GM19240 (cell line): Measurements from ENCODE around the gene NUMBL.
"Not testable (repeated sequence)": the region's sequence is repeated elsewhere in the genome, so short reads cannot be mapped to it uniquely, and the experiment has no call there.

Experiments used
- DNase-seq: peaks from one replicate; pipeline ENCODE4 v3.0.0; 2011; ENCODE audit warnings: low spot score; ENCODE audit not compliant: insufficient read length

NUMBL gene

DNA sequence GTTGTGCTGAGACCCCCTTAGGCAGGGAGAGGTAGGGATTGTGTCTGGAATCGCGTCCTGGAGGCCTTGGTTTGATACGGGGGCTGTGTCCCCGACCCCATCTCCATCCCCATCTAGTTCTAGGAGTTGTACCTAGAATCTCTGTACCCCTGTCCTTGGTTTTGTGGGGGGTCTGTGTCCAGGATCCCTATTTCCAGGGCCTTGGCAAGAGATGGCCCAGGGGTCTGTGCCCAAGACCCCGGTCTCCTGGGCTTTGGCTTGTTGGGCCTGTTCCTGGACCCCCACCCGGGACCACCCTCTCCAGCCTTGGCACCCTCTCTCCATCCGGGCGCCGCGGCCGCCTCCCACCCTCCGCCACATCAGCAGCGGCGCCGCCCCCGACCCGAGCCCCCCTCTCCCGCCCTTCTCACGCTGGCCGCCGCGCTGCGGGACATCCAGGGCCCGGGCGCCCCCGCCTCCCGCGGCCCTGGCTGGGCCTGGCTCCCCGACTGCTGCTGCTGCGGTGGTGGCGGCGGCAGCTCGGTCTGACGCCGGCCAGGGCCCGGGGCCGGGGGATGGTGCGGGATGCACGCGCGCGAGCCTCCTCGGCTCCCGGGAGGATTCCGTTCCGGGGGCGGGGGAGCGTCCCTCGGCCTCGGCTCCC lies at the start of gene NUMBL:
TSS of gene NUMBL (minus strand) at position 602 of the 643 bp plus-strand sequence. CDS start at position 434, 168 bp downstream.
- no peak for DNase-seq

DNA sequence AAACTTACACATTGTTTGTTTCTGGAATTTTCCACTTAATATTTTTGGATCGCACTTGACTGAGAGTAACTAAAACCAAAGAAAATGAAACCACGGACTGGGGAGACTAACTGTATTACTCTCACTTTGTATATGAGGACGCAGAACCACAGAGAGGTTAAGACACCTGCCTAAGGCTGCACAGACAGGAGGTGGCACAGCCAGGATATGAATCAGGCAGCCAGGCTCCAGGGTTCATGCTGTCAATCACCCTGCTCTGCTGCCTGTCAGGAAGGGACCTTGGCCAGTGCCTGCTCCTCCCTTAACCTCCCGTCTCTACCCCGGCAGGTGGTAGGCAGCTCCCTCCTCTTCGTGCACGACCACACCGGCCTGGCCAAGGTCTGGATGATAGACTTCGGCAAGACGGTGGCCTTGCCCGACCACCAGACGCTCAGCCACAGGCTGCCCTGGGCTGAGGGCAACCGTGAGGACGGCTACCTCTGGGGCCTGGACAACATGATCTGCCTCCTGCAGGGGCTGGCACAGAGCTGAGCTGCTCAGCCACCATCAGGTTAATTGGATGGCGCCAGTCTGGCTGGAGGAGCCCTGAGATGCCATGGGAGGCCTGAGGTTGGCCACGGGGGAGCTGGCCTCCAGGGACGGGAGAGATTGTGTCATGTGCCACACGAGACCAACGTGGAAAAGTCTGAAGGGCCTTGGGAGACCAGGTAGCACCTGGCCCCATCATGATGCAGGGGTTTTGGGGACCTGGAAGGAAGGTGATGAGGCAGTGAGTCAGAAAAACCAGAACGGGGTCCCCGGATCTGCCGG lies 48.8 kb upstream of the NUMBL start:
- no peak for DNase-seq

DNA sequence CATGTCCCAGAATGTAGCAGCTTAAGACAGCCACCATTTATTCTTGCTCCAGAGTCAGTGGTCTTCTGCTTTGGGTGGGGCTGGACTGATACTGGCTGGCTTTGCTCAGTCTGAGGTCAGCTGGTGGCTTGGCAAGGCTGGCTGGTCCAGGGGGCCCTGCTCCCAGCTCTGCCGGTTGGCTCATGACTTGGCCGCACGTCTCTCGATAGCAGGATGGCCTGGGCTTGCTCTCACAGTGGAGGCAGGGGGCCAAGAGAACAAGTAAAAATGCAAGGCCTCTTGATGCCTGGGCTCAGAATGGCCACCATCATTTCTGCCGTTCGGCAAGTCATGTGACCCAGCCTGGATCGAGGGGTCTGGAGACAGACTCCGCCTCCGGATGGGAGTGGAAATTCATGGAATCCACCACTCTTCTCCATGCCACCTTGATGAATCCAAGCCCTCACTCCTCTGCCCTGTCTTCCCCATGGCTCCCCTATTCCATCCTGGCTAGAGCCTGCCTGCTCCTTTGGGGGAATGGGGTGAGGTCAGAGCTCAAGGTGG lies 46.7 kb upstream of the NUMBL start:
- DNase-seq = no peak

DNA sequence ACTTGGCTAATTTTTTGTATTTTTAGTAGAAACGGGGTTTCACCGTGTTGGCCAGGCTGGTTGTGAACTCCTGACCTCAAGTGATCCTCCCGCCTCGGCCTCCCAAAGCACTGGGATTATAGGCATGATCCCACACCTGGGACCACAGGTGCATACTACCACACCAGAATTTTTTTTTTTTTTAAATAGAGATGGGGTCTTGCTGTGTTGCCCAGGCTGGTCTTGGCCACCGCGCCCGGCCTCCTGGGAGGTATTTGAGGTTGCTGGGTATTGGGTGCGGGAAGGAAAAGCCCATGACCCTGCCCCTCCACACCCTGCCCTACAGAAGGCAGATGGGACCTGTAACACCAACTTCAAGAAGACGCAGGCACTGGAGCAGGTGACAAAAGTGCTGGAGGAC lies 46.2 kb upstream of the NUMBL start:
- no peak for DNase-seq

DNA sequence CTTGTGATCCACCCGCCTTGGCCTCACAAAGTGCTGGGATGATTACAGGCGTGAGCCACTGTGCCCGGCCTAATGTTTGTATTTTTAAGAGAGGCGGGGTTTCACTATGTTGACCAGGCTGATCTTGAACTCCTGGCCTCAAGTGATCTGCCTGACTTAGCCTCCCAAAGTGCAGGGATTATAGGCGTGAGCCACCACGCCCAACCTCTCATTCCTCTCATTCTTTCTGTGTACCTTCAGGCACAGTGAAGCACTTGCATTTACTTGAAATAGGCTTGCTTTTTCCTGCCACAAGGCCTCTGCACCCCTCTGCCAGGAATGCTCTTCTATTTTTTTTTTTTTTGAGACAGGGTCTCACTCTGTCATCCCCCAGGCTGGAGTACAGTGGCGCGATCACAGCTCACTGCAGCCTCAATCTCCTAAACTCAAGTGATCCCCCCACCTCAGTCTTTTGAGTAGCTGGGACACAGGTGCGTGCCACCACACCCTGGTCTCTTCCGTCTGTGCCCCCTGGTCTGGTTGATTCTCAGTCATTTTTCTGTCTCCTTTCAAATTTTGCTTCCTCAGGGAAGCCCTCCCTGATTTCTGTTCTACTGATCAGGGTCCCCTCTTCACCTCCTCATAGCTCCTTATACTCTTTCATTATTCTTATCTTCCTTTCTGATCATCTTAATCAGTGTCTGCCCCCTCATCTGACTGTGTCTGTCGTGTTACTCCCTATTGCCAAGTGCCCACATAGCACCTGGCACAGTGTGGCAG lies 44.7 kb upstream of the NUMBL start:
- no peak for DNase-seq

DNA sequence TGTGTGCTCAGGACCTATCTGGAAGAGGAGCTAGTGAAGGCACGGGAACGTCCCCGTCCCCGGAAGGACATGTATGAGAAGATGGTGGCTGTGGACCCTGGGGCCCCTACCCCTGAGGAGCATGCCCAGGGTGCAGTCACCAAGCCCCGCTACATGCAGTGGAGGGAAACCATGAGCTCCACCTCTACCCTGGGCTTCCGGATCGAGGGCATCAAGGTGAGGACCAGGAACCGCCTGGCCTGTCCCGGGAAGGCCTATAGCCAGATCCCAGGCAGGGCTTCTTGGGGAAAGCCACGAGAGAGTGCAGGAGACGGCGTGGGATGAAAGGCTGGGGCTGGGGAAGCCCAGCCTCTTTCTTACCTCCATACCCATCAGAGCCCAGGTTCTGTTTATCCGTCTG lies 42.7 kb upstream of the NUMBL start:
- no peak for DNase-seq

DNA sequence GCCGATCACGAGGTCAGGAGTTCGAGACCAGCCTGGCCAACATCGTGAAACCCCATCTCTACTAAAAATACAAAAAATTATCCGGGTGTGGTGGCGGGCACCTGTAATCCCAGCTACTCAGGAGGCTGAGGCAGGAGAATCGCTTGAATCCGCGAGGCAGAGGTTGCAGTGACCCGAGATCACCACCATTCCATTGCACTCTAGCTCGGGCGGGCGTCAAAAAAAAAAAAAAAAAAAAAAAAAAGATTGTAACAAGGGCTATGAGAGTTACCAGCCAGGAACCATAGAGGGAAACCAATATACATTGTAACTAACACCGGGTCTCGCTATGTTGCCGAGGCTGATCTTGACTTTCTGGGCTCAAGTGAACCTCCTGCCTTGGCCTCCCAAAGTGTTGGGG lies 41.9 kb upstream of the NUMBL start:
- DNase-seq = not testable (repeated sequence)

DNA sequence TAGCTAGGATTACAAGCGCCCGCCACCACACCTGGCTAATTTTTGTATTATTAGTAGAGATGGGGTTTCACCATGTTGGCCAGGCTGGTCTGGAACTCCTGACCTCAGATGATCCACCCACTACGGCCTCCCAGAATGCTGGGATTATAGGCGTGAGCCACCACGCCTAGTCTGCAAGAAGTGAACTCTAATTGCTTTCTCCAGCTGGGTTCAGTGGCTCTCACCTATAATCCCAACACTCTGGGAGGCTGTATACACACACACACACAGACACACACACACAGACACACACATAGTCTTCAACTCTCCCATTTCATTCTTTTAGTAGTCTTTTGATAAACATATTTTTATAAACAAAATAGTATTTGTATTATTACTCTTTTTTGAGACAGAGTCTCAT lies 39.6 kb upstream of the NUMBL start:
- DNase-seq = not testable (repeated sequence)

DNA sequence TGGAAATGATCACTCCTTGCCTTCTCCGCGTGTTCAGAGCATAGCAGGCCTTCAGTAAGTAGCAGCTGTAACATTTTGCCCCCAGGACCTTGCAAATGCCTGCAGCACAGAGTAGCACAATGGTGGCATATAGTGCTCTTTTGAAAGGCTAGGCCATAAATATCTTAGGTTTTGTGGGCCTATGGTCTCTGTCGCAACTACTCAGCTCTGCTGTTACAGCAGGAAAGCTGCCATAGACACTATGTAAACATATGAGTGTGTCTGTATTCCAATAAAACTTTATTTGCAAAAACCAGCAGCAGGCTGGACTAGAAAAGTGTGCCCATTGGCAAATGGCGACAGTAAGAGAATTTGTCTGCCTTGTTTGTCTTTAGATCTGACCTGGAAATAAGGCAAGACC lies 35.8 kb upstream of the NUMBL start:
- no peak for DNase-seq

DNA sequence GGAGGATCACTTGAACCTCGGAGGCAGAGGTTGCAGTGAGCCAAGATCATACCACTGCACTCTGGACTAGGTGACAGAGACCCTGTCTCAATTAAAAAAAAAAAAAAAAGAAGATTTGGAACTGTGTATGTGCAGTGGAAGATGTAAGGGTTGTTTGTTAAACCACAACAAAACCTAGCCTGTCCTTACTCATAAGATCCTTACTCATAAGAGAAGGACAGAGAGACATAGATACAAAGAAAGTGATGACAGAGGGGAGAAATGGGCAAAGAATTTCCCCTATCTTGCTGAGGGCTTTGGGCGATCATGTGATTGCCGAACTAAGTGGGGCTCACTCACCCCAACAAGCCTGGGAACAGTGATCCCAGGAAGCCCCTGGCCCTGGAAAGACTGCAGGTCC lies 34.4 kb upstream of the NUMBL start:
- DNase-seq = no peak

DNA sequence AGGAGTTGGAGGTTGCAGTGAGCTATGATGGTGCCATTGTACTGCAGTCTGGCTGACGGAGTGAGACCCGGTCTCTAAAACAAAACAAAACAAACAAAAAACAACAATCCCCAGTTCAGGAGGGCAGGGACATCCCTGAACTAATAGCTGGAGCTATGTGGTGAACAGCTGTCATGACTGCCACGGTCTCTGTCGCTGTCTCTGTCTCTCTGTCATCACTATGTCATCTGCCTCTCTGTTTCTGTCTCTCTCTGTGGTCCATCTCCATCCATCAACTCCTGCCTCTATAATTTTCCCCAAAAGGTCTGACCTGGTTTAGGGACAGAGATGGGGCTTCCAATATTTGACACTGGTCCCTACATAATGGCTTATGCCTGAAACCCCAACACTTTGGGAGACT lies 33.9 kb upstream of the NUMBL start:
- DNase-seq = no peak

DNA sequence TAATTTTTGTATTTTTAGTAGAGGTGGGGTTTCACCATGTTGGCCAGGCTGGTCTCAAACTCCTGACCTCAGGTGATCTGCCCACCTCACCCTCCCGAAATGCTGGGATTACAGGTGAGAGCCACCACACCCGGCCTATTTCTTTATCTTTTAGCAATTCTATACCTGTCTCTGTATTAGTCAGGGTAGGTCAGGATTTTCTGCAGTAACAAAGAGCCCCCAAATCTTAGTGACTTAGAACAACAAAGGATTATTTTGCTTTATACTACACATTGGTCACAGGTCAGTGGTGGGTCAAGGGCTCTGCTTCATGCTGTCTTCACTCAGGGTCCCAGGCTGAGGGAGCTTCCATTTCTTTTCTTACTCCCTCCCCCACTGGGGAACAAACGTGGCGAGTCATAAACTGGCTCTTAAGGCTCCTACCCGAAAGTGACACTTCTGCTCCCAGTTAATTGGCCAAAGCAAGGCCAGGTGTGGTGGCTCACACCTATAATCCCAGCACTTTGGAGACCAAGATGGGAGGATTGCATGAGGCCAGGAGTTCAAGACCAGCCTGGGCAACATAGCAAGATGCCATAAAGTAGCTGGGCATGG lies 33.3 kb upstream of the NUMBL start:
- no peak for DNase-seq

DNA sequence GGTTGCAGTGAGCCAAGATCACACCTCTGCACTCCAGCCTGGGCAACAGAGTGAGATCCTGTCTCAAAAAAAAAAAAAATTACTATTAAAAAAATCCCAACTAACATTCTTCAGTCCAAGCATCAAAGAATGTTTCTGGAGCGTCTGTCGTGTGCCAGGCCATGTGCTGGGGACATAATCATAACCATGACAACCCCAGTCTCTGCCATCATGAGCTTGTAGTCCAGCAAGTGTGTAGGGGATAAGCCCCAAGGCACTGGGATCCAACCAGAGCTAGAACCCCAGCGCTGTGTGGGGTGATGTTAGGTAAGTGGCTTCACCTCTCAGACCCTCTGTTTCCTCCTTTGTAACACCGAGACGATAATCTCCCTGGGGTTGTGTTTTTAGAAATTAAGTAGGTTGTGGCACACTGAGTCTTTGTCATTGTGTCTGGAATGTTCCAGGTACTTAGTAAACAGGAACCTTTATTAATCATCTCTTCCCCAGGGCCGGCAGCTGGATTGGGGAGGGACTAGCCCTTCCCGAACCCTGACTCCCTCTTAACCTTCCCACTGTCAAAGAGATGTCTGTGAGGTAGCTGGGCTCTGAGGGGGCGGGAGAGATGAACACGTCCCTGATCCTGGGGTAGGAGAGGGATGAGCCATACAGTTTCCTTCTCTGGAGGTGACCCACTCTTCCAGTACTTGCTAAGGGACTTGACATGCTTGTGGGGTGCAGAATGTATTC lies 31.6 kb upstream of the NUMBL start:
- no peak for DNase-seq

DNA sequence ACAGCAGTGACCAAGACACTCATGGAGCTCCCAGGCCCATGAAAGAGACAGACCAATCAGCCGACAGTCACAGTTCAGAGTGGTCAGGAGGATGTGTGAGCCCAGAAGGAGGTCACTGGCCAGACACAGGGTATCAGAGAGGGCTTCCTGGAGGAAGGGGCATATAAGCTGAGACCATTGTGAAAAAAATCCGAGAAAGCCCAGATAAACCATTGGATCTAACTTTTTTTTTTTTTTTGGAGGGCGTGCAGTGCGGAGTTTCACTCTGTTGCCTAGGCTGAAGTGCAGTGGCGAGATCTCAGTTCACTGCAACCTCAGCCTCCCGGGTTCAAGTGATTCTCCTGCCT lies 30.7 kb upstream of the NUMBL start:
- DNase-seq = no peak

DNA sequence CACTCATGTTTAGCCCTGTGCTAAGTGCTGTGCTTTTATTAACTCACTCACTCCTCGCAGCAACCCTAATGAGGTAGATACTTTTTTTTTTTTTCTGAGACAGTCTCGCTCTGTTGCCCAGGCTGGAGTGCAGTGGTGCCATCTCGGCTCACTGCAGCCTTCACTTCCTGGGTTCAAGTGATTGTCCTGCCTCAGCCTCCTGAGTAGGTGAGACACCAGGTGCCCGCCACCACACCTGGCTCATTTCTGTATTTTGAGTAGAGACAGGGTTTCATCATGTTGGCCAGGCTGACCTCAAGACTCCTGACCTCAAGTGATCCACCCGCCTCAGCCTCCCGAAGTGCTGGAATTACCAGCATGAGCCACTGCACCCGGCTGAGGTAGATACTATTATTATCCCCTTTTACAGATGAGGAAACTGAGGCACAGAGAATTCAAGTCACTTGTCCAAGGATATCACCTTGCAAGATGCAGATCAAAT lies 29.0 kb upstream of the NUMBL start:
- DNase-seq = no peak

DNA sequence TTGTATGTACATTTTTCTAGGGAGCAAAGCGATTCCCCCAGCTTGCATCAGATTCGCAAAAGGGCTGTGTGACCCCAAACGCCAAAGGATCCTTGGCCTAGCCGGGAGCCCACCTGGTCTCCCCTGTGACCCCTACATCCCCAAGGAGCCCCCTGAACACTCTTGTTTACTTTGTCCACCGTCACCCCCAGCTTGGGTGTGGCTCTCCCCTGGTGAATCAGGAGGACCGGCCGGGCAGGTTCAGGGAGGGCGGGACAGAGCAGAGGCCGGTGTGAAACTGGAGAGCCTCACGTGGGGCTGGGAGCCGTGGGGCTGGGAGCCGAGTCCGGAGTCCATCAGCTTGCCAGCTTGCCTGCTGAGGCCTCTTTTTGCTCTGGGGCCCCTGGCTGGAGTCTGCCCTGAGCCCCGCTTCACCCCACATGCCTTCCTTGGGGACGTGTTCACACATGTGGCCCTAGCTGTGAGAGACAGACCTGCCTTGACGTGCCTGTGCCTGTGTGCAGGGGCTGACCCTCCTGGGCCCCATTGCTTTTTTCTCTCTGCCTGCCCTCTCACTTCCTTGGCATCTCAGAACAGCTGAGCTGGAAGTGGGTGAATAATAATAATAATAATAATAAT lies 28.4 kb upstream of the NUMBL start:
- DNase-seq = no peak

DNA sequence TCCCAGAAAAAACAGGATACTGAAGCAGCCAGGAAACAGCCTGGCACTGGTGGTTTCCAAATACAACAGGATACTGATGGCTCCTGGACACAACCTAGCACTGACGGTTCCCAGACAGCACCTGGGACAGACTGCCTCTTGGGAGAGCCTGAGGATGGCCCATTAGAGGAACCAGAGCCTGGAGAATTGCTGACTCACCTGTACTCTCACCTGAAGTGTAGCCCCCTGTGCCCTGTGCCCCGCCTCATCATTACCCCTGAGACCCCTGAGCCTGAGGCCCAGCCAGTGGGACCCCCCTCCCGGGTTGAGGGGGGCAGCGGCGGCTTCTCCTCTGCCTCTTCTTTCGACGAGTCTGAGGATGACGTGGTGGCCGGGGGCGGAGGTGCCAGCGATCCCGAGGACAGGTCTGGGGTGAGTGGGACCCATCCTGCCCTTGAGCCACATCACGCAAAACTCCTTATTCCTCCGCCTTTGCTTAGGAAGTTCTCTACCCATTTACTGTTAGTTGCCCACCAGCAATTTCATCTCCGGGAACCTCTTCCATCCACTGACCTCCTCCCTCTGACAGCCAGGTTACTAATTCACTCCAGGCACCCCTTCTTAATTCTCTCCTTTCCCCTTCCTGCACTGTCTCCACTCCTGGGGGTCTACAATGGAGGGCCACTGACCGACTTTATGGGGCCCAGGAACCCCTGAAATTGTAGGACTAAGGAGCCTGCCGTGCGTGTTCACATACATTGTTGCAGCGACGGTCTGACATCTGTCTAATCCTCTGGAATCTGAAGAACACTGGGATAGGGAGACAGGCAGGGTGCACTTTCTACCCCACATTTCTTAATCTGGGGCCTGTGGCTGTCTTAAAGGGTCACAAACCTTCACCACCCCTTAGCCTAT lies 27.7 kb upstream of the NUMBL start:
- DNase-seq = no peak

DNA sequence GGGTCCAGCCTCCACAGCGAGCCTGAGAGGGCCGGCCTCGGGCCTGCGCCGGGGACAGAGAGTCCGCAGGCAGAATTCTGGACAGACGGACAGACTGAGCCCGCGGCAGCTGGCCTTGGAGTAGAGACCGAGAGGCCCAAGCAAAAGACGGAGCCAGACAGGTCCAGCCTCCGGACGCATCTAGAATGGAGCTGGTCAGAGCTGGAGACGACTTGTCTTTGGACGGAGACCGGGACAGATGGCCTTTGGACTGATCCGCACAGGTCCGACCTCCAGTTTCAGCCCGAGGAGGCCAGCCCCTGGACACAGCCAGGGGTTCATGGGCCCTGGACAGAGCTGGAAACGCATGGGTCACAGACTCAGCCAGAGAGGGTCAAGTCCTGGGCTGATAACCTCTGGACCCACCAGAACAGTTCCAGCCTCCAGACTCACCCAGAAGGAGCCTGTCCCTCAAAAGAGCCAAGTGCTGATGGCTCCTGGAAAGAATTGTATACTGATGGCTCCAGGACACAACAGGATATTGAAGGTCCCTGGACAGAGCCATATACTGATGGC lies 27.0 kb upstream of the NUMBL start:
- no peak for DNase-seq
